OCI-LY7 (cell line): Measurements from ENCODE around the gene PRRC2B.

Experiments
- CTCF ChIP-seq: fragments of 200-600 bp; sonication (generic); conservative IDR thresholded peaks from 2 replicates; pipeline ENCODE4 v1.5.1; 2014; ENCODE audit warnings: mild to moderate bottlenecking, antibody characterized with exemption, low read length, moderate library complexity, mixed read lengths
- EZH2phosphoT487 ChIP-seq: fragments of 200-600 bp; sonication (generic); IDR thresholded peaks from 2 replicates; pipeline ENCODE4 v1.6.1; 2018; ENCODE audit warnings: low read depth, borderline replicate concordance, mild to moderate bottlenecking, mixed run types, antibody characterized with exemption, low read length, moderate library complexity, mixed read lengths

- TF ChIP-seq CTCF (no peak), EZH2phosphoT487 (no peak)
Measured at GRCh38 chr9:131432597-131433301, 38.9 kb downstream of the PRRC2B start.
